Keratinocyte (primary cell): ENCODE data around the gene GNAI1. TPM values are rescaled to one million over a fixed set of nuclear protein-coding genes. Genes with fewer than 3 reads are reported as not detected.
A peak's percentile ranks its signal among the peaks of the same experiment; 100 is the strongest.

Experiments used
- DNase-seq: peaks from one replicate; pipeline ENCODE4 v3.0.0-alpha.2; 2011; ENCODE audit warnings: low read depth, missing footprints, low spot score
- FAIRE-seq: peaks from 2 replicates; lab custom pipeline; 2011; peaks lifted over from hg19 to GRCh38; lab: Jason Lieb, UNC
- H2AFZ ChIP-seq: 2 replicates; pipeline ENCODE4 v1.6.0; 2012; ENCODE audit warnings: low read length, control low read depth, inconsistent platforms; ENCODE audit not compliant: control insufficient read depth
- H3K27ac ChIP-seq: 2 replicates; pipeline ENCODE4 v1.5.1; 2011; ENCODE audit warnings: low read length; ENCODE audit not compliant: control insufficient read depth, insufficient read depth
- H3K27me3 ChIP-seq: 3 replicates; pipeline ENCODE4 v1.6.0; 2011; ENCODE audit warnings: low read length; ENCODE audit not compliant: control insufficient read depth, insufficient read depth; ENCODE audit errors: extremely low read depth
- H3K36me3 ChIP-seq, 2 experiments: 2 replicates in 1 of 2; 3 replicates in 1 of 2; pipeline ENCODE4 v1.5.1; 2011; ENCODE audit warnings: low read length in 2 of 2, mild to moderate bottlenecking in 1 of 2; ENCODE audit not compliant: control insufficient read depth in 2 of 2, insufficient read depth in 2 of 2; ENCODE audit errors: extremely low read depth in 1 of 2
- H3K4me1 ChIP-seq: 3 replicates; pipeline ENCODE4 v1.5.1; 2011; ENCODE audit warnings: low read length; ENCODE audit not compliant: control insufficient read depth, insufficient read depth; ENCODE audit errors: extremely low read depth
- H3K4me2 ChIP-seq: 3 replicates; pipeline ENCODE4 v1.6.0; 2011; ENCODE audit warnings: low read depth, low read length; ENCODE audit not compliant: control insufficient read depth, insufficient read depth; ENCODE audit errors: extremely low read depth
- H3K4me3 ChIP-seq, 3 experiments: fragments of 200-600 bp in 1 of 3; sonication (generic) in 1 of 3; 2 replicates in 2 of 3; 3 replicates in 1 of 3; pipeline ENCODE4 v1.5.1; 2011 to 2016; ENCODE audit warnings: low read length in 3 of 3, mild to moderate bottlenecking in 3 of 3, control low read depth in 2 of 3, inconsistent platforms in 1 of 3, low read depth in 1 of 3, mixed read lengths in 1 of 3, mixed run types in 1 of 3, moderate library complexity in 1 of 3; ENCODE audit not compliant: control insufficient read depth in 2 of 3, insufficient read depth in 2 of 3; ENCODE audit errors: extremely low read depth in 1 of 3
- H3K79me2 ChIP-seq: 2 replicates; pipeline ENCODE4 v1.6.0; 2012; ENCODE audit warnings: low read length; ENCODE audit not compliant: control insufficient read depth, insufficient read depth
- H3K9ac ChIP-seq: 3 replicates; pipeline ENCODE4 v1.6.0; 2011; ENCODE audit warnings: low read length; ENCODE audit not compliant: control insufficient read depth, insufficient read depth; ENCODE audit errors: extremely low read depth
- H3K9me1 ChIP-seq: 3 replicates; pipeline ENCODE4 v1.6.0; 2011; ENCODE audit warnings: low read length; ENCODE audit not compliant: control insufficient read depth, insufficient read depth; ENCODE audit errors: extremely low read depth
- H3K9me3 ChIP-seq: 2 replicates; pipeline ENCODE4 v1.5.1; 2012; ENCODE audit warnings: low read depth, low read length; ENCODE audit not compliant: control insufficient read depth
- H4K20me1 ChIP-seq: 3 replicates; pipeline ENCODE4 v1.6.0; 2011; ENCODE audit warnings: low read length; ENCODE audit not compliant: control insufficient read depth, insufficient read depth; ENCODE audit errors: extremely low read depth
- EZH2 ChIP-seq: IDR thresholded peaks from one replicate; pipeline ENCODE4 v1.6.1; 2012; ENCODE audit warnings: inconsistent platforms, mild to moderate bottlenecking, low read length, moderate library complexity
- dilution Hi-C: fragments of 300-500 bp; cut with MboI; formaldehyde crosslinking; loops from one replicate; pipeline ENCODE4 v1.7.0; 2020; ENCODE audit warnings: low sequenced_read_pairs; ENCODE audit not compliant: extremely low pct_ligation_motif_present
- polyA plus RNA-seq, 5 experiments: library from polyadenylated mRNA; depleted of rRNA in 3 of 5; stranded (reverse) in 3 of 5; stranded (forward) in 1 of 5; unstranded in 1 of 5; fragments of >200 nt; gene quantifications; 1 replicate in 1 of 5; 2 replicates in 3 of 5; 3 replicates in 1 of 5; pipeline versions ENCODE4 v1.2.1 to v1.2.3, GENCODE V29; 2011 to 2012; ENCODE audit warnings: missing spikeins in 2 of 5, low read depth in 1 of 5, low replicate concordance in 1 of 5
- TF ChIP-seq, protein P1 (sequence below), 3 experiments: IDR thresholded peaks in 1 of 3; conservative IDR thresholded peaks in 1 of 3; optimal IDR thresholded peaks in 1 of 3; 2 replicates in 2 of 3; 3 replicates in 1 of 3; pipeline versions ENCODE3 to v1.5.1; 2011; ENCODE audit warnings: low read length in 3 of 3, mild to moderate bottlenecking in 3 of 3, moderate library complexity in 2 of 3, control low read depth in 1 of 3, inconsistent platforms in 1 of 3; ENCODE audit not compliant: insufficient read depth in 2 of 3; ENCODE audit errors: extremely low read depth in 1 of 3

GNAI1 gene
- polyA plus RNA-seq, 1 donor (not counting 4 experiments of a cell fraction or from before 2014, with no cell fraction given) = 84.1 TPM

DNA sequence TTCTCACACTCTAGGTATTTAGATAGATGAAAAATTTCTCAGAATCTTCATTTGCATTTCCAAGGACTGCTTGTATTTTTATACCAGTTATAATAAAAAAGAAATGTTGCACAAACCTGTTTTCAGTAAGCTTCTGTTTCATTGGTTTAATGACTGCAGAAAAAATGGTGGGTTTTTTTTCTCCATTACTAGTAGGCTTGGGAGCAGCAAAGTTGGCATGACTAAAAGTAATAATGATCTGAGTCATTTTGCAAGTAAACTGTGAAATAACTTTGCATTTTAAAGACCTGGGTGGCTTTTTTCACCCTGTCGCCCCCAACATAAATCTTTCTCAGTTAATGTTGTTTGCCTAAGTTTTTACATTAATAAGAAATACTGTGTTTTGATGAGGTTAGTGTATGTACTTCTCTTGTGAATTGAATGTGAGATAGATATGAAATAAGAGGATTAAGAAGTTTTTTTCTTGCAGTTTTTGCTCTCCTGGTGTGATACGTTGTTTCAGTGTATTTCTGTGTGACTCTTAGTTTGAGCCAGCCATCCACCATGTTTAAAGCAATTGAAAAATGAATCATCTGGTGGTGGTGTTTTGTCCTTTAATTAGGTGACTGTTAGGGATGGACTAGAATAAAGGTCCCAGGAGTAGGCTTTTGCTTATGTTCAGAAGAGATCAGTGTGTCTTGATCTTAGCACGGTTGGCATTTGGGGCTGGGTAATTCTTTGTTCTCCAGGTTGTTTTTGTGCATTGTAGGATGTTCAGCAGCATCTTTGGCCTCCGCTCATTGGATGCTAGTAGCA is 1.8 kb downstream of the GNAI1 start:
- no peak for DNase-seq
- dilution Hi-C loops = no loop called here
- Histone ChIP-seq H3K4me1 (peaks cover 51% of the 10 kb centered on the region), H3K9me1 (no peaks in the 10 kb centered on the region), H3K9ac (peak overlapping the region; percentile 99), H3K79me2 (peaks cover 63% of the 10 kb centered on the region), H3K27ac (peak overlapping the region; percentile 97), H4K20me1 (peaks cover 3% of the 10 kb centered on the region), H3K4me3 (peak overlapping the region; percentile 92 to 99 (median 93)), H2AFZ (no peak overlapping the region), H3K9me3 (no peaks in the 10 kb centered on the region), H3K4me2 (peak overlapping the region; percentile 94), H3K27me3 (no peaks in the 10 kb centered on the region), H3K36me3 (no peaks in the 10 kb centered on the region)
- no peak for TF ChIP-seq EZH2
- TF ChIP-seq, protein P1, sequence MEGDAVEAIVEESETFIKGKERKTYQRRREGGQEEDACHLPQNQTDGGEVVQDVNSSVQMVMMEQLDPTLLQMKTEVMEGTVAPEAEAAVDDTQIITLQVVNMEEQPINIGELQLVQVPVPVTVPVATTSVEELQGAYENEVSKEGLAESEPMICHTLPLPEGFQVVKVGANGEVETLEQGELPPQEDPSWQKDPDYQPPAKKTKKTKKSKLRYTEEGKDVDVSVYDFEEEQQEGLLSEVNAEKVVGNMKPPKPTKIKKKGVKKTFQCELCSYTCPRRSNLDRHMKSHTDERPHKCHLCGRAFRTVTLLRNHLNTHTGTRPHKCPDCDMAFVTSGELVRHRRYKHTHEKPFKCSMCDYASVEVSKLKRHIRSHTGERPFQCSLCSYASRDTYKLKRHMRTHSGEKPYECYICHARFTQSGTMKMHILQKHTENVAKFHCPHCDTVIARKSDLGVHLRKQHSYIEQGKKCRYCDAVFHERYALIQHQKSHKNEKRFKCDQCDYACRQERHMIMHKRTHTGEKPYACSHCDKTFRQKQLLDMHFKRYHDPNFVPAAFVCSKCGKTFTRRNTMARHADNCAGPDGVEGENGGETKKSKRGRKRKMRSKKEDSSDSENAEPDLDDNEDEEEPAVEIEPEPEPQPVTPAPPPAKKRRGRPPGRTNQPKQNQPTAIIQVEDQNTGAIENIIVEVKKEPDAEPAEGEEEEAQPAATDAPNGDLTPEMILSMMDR (optimal IDR thresholded peaks at IDR 0.05 in 1 of 3, IDR thresholded peaks at IDR 0.05 in 1 of 3, conservative IDR thresholded peaks at IDR 0.05 in 1 of 3; ENCODE audit: extremely low read depth in 1 of 3, insufficient read depth in 2 of 3, low read length in 3 of 3) = no peak
- FAIRE-seq = peak; percentile 44

DNA sequence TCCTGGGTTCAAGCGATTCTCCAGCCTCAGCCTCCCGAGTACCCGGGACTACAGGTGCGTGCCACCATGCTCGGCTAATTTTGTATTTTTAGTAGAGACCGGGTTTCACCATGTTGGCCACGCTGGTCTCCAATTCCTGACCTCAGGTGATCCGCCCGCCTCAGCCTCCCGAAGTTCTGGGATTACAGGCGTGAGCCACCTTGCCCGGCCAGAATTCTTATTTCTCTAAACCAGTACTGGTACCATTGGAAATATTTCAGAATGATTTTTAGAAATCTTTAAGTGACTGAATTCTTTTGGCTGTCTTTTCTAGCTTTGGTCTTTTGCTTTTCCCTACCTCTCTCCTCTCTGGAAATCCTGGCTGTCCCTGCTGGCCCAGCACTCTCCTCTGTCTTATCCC is 2.8 kb downstream of the GNAI1 start:
- H3K4me1 ChIP-seq = peaks cover 51% of the 10 kb centered on the region
- H4K20me1 ChIP-seq = peaks cover 3% of the 10 kb centered on the region
- no peaks in the 10 kb centered on the region for H3K27me3 ChIP-seq
- no peaks in the 10 kb centered on the region for H3K9me3 ChIP-seq
- dilution Hi-C loops = no loop called here
- H3K4me2 ChIP-seq = peak overlapping the region; percentile 88
- no peaks in the 10 kb centered on the region for H3K36me3 ChIP-seq
- no peak overlapping the region for H2AFZ ChIP-seq
- no peaks in the 10 kb centered on the region for H3K9me1 ChIP-seq
- H3K4me3 ChIP-seq = peak overlapping the region; percentile 26 to 61 (median 59)
- H3K9ac ChIP-seq = peak overlapping the region; percentile 51
- DNase-seq = no peak
- peaks cover 73% of the 10 kb centered on the region for H3K79me2 ChIP-seq
- no peak for FAIRE-seq
- TF ChIP-seq, protein P1 (optimal IDR thresholded peaks at IDR 0.05 in 1 of 3, IDR thresholded peaks at IDR 0.05 in 1 of 3, conservative IDR thresholded peaks at IDR 0.05 in 1 of 3; ENCODE audit: extremely low read depth in 1 of 3, insufficient read depth in 2 of 3, low read length in 3 of 3) = no peak
- TF ChIP-seq EZH2 = no peak
- H3K27ac ChIP-seq = peak overlapping the region; percentile 67
